Kidney (tissue), 14 donors: Measurements from ENCODE around the gene IGF2BP3. TPM values are rescaled to one million over a fixed set of nuclear protein-coding genes. Genes with fewer than 3 reads are reported as not detected.

Source experiments
- DNase-seq, 5 donors: peaks; one replicate each; pipeline ENCODE4 v3.0.0-alpha.2; 2013 to 2020
- FAIRE-seq: peaks from 2 replicates; lab custom pipeline; 2012; peaks lifted over from hg19 to GRCh38; lab: Jason Lieb, UNC
- H3K27ac ChIP-seq, 2 donors: one replicate each; pipeline ENCODE4 v1.7.0; 2013; ENCODE audit warnings: low read depth in 2 of 2, low read length in 2 of 2, inconsistent platforms in 1 of 2
- H3K27me3 ChIP-seq: one replicate; pipeline ENCODE4 v1.7.1; 2013; ENCODE audit warnings: low read length, inconsistent platforms; ENCODE audit not compliant: control insufficient read depth, insufficient read depth
- H3K36me3 ChIP-seq, 3 donors: one replicate each; pipeline versions ENCODE4 v1.7.0 to v1.7.1; 2013; ENCODE audit warnings: low read length in 3 of 3, control low read depth in 1 of 3, inconsistent platforms in 1 of 3; ENCODE audit not compliant: insufficient read depth in 3 of 3, control insufficient read depth in 2 of 3
- H3K4me1 ChIP-seq, 3 donors: one replicate each; pipeline versions ENCODE4 v1.7.0 to v1.7.1; 2013; ENCODE audit warnings: low read length in 3 of 3, inconsistent platforms in 1 of 3, low read depth in 1 of 3; ENCODE audit not compliant: control insufficient read depth in 2 of 3, insufficient read depth in 2 of 3
- H3K4me3 ChIP-seq, 3 donors: one replicate each; pipeline versions ENCODE4 v1.7.0 to v1.8.1; 2013; ENCODE audit warnings: low read length in 3 of 3, control low read depth in 1 of 3, inconsistent platforms in 1 of 3
- H3K9ac ChIP-seq, 3 donors: one replicate each; pipeline versions ENCODE4 v1.7.0 to v1.7.1; 2013; ENCODE audit warnings: low read length in 3 of 3, control low read depth in 1 of 3, inconsistent platforms in 1 of 3
- H3K9me3 ChIP-seq, 3 donors: one replicate each; pipeline versions ENCODE4 v1.7.0 to v1.7.1; 2013; ENCODE audit warnings: low read length in 3 of 3, control low read depth in 1 of 3, inconsistent platforms in 1 of 3; ENCODE audit not compliant: control insufficient read depth in 2 of 3, insufficient read depth in 1 of 3
- intact Hi-C: fragments of 100-400 bp; cut with DNase I; formaldehyde crosslinking; loops from one replicate; pipeline ENCODE4 v1.11.1; 2022
- polyA plus RNA-seq: library from polyadenylated mRNA; stranded (reverse); fragments of 350-450 nt; fragmentation: Illumina TruSeq; extraction: RNeasy Lipid Tissue Mini Kit (QIAGEN cat#74804); gene quantifications from one replicate; pipeline ENCODE4 v1.2.3, GENCODE V29; 2014; ENCODE audit warnings: low read depth, low replicate concordance; ENCODE audit not compliant: insufficient read depth
- total RNA-seq: library from RNA; stranded (reverse); fragmentation: NEBNext Ultra II Directional; extraction: Animal tissue kit (Norgen Biotek cat#: 25700); gene quantifications from one replicate; pipeline ENCODE4 v1.2.1, GENCODE V29; 2021
- TF ChIP-seq, protein P1 (sequence below): IDR thresholded peaks from 3 replicates; pipeline ENCODE4 v1.5.1; 2012; ENCODE audit warnings: mild to moderate bottlenecking, moderate library complexity, borderline replicate concordance; ENCODE audit not compliant: insufficient read depth; ENCODE audit errors: extremely low read depth
- donor health status: control.
- donor health status: control.
- donor health status: control.
- donor health status: control.
- donor health status: control.
- donor health status: DM: yes; HTN: yes; CAD: no.
- donor health status: Normal renal cell carcinoma (clear cell type).

The IGF2BP3 gene
- total and polyA plus RNA-seq, 2 donors from 2014 or later: 0.85 TPM; not detected in 1

GRCh38 chr7:23298141-23298881 is 172.0 kb downstream of the IGF2BP3 start:
- TF ChIP-seq, protein P1, sequence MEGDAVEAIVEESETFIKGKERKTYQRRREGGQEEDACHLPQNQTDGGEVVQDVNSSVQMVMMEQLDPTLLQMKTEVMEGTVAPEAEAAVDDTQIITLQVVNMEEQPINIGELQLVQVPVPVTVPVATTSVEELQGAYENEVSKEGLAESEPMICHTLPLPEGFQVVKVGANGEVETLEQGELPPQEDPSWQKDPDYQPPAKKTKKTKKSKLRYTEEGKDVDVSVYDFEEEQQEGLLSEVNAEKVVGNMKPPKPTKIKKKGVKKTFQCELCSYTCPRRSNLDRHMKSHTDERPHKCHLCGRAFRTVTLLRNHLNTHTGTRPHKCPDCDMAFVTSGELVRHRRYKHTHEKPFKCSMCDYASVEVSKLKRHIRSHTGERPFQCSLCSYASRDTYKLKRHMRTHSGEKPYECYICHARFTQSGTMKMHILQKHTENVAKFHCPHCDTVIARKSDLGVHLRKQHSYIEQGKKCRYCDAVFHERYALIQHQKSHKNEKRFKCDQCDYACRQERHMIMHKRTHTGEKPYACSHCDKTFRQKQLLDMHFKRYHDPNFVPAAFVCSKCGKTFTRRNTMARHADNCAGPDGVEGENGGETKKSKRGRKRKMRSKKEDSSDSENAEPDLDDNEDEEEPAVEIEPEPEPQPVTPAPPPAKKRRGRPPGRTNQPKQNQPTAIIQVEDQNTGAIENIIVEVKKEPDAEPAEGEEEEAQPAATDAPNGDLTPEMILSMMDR: no peak
- FAIRE-seq (no peak), DNase-seq (peak in 2 of 5 donors; percentile 42 to 49)
- intact Hi-C loops: no loop called here
- H3K4me1 ChIP-seq: peaks cover 5 to 13% (median 11%) of the 10 kb centered on the region in 3 donors
- no peak overlapping the region for H3K9ac ChIP-seq
- no peaks in the 10 kb centered on the region for H3K9me3 ChIP-seq
- peak overlapping the region; percentile 82 to 96 (median 94) for H3K4me3 ChIP-seq
- peak overlapping the region in 1 of 2 donors; percentile 51 for H3K27ac ChIP-seq
- H3K27me3 ChIP-seq: no peaks in the 10 kb centered on the region
- no peaks in the 10 kb centered on the region for H3K36me3 ChIP-seq

- no peak for FAIRE-seq
Measured at GRCh38 chr7:23295401-23295697, 174.9 kb downstream of the IGF2BP3 start.

DNA sequence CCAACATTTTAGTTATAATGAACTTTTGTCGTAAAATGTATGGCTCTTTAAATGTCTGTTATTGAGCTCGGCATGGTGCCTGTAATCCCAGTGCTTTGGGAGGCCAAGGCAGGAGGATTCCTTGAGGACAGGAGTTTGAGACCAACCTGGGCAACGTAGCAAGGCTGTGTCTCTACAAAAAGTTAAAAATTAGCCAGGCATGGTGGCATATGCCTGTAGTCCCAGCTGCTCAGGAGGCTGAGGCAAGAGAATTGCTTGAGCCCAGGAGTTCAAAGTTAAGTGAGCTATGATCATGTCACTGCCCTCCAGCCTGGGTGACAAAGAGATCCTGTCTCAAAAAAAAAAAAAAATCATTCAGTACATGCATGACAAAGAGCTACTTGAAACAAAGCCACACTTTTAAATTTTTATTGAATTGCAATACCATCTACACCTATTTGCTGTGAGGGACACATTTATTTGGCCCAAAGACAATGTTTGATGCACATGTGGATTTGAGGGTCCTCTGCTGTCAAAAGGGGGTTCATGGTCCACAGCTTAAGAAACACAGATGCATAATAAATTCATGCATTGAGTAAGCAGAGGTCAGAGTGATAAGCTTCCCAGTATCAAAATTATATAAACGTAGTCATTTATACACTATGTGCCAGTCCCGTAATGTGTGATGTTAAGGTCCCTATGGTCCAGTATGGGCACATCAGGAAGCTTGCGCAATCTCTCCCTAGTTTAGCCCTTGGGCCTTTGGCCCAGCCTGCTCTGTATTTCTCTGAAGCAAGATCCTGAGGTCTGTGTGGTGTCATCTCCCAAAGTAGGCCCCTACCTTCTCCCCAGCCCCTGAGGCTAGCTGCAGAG is 175.5 kb downstream of the IGF2BP3 start:
- no peak overlapping the region for H3K27ac ChIP-seq
- H3K9ac ChIP-seq: no peak overlapping the region
- peaks cover 0 to 5% (median 3%) of the 10 kb centered on the region in 3 donors for H3K4me1 ChIP-seq
- intact Hi-C loops: no loop called here
- no peaks in the 10 kb centered on the region for H3K9me3 ChIP-seq
- H3K4me3 ChIP-seq: no peak overlapping the region
- no peaks in the 10 kb centered on the region for H3K27me3 ChIP-seq
- DNase-seq (no peak), FAIRE-seq (no peak)
- TF ChIP-seq, protein P1: no peak
- no peaks in the 10 kb centered on the region for H3K36me3 ChIP-seq

More at GRCh38 chr7:23295401-23295697, 174.9 kb downstream of the IGF2BP3 start:
- no peak overlapping the region for H3K27ac ChIP-seq
- H3K4me1 ChIP-seq: peaks cover 4 to 5% (median 5%) of the 10 kb centered on the region in 3 donors
- H3K36me3 ChIP-seq: no peaks in the 10 kb centered on the region
- H3K9ac ChIP-seq: no peak overlapping the region
- no peak overlapping the region for H3K4me3 ChIP-seq
- intact Hi-C loops: no loop called here
- no peaks in the 10 kb centered on the region for H3K9me3 ChIP-seq
- TF ChIP-seq, protein P1: no peak
- no peak for DNase-seq
- H3K27me3 ChIP-seq: no peaks in the 10 kb centered on the region
